Right lobe of liver (tissue), 6 donors: ENCODE measurements around the gene LRIT2. TPM values are rescaled to one million over a fixed set of nuclear protein-coding genes. Genes with fewer than 3 reads are reported as not detected.
"Not testable (repeated sequence)": the region's sequence is repeated elsewhere in the genome, so short reads cannot be mapped to it uniquely, and the experiment has no call there.

Source experiments
- ATAC-seq, 4 donors: fragments of 200-7000 bp; cut with Tn5 transposase; one replicate each; pipeline ENCODE4 v1.9.1; 2020; ENCODE audit warnings: mild to moderate bottlenecking in 4 of 4, moderate library complexity in 4 of 4
- DNase-seq, 3 donors: peaks; one replicate each; pipeline ENCODE4 v3.0.0-alpha.2; 2020
- H3K27ac ChIP-seq, 3 donors: fragments of 200-600 bp; one replicate each; pipeline ENCODE4 v1.8.0; 2022
- H3K27me3 ChIP-seq, 2 donors: fragments of 200-600 bp; one replicate each; pipeline ENCODE4 v1.8.0; 2022
- H3K36me3 ChIP-seq, 4 donors: fragments of 200-600 bp; sonication (generic) in 1 of 4; one replicate each; pipeline versions ENCODE4 v1.5.1 to v1.8.0; 2017 to 2022; ENCODE audit warnings: control low read depth in 1 of 4
- H3K4me1 ChIP-seq, 4 donors: fragments of 200-600 bp; sonication (generic) in 1 of 4; one replicate each; pipeline versions ENCODE4 v1.5.1 to v1.8.0; 2017 to 2022; ENCODE audit warnings: control low read depth in 1 of 4
- H3K4me3 ChIP-seq, 3 donors: fragments of 200-600 bp; one replicate each; pipeline ENCODE4 v1.8.0; 2022
- H3K9me3 ChIP-seq, 4 donors: fragments of 200-600 bp; sonication (generic) in 1 of 4; one replicate each; pipeline versions ENCODE4 v1.5.1 to v1.8.0; 2017 to 2022; ENCODE audit warnings: control low read depth in 1 of 4
- CTCF ChIP-seq, 4 donors: fragments of 200-600 bp in 3 of 4; fragments of 450-650 bp in 1 of 4; IDR thresholded peaks; one replicate each; pipeline versions ENCODE4 v1.5.1 to v1.8.0; 2016 to 2022; ENCODE audit warnings: antibody characterized with exemption in 4 of 4, mild to moderate bottlenecking in 2 of 4
- POLR2A ChIP-seq: fragments of 450-650 bp; IDR thresholded peaks from one replicate; pipeline ENCODE4 v1.6.1; 2017; ENCODE audit warnings: antibody characterized with exemption, mild to moderate bottlenecking
- WGBS: methylation state at CpG from one replicate; pipeline ENCODE4 v1.1.6; 2018; ENCODE audit warnings: low coverage, low lambda C conversion rate; ENCODE audit not compliant: insufficient coverage; ENCODE audit errors: missing lambda C conversion rate; 5-methylcytosine and 5-hydroxymethylcytosine counted together
- intact Hi-C, 2 donors: fragments of 100-400 bp; cut with DNase I; formaldehyde crosslinking; loops; one replicate each; pipeline versions ENCODE4 v1.11.2 to v1.14.1; 2022
- total RNA-seq, 6 experiments: library from RNA; depleted of rRNA in 2 of 6; stranded (reverse); fragments of >200 nt in 2 of 6; fragmentation: NEBNext Ultra II Directional in 3 of 6; extraction: Animal tissue kit (Norgen Biotek cat#: 25700) in 3 of 6; gene quantifications; one replicate each; pipeline versions ENCODE4 v1.1.0 to v1.2.4, GENCODE V29; 2016 to 2023
- donor health status: DM: no; HTN: yes; CAD: no.
- donor health status: DM: no; HTN: no; CAD: no.
- donor health status: DM: no; HTN: no; CAD: no.
- donor health status: DM: no; HTN: yes; CAD: no.
- donor health status: DM: no; HTN: yes; CAD: no.

The LRIT2 gene
- total RNA-seq, 6 experiments from 2014 or later: not detected

DNA sequence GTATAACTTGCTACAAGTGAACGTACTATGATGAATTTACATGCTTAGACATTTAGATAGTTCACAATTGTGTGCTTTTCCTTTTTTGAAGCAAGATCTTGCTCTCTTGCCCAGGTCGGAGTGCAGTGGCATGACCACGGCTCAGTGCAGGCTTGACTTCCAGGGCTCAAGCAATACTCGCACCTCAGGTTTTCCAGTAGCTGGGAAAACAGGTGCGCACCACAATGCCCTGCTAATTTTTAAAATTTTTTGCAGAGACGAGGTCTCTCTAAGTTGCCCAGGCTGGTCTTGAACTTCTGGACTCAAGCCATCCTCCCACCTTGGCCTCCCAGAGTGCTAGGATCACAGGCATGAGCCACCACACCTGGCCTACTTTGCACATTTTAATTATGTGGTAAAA is 49.9 kb downstream of the LRIT2 start:
- H3K27ac ChIP-seq: no peak overlapping the region
- no peak for ATAC-seq
- H3K4me3 ChIP-seq: no peak overlapping the region
- no peak for DNase-seq
- no peaks in the 10 kb centered on the region for H3K27me3 ChIP-seq
- H3K4me1 ChIP-seq: no peaks in the 10 kb centered on the region
- no peaks in the 10 kb centered on the region for H3K9me3 ChIP-seq
- WGBS: 82% methylated on average over 5 of the region's 6 CpGs
- intact Hi-C loops: no loop called here
- TF ChIP-seq POLR2A (no peak), CTCF (IDR thresholded peaks at IDR 0.05) (no peak)
- H3K36me3 ChIP-seq: no peaks in the 10 kb centered on the region

GRCh38 chr10:84173501-84173929 is 51.8 kb downstream of the LRIT2 start, which contains the start of gene GPR15LG:
GPR15LG (plus strand) TSS chr10:84173801; CDS start chr10:84173852, 51 bp downstream.
- no peaks in the 10 kb centered on the region for H3K9me3 ChIP-seq
- no peaks in the 10 kb centered on the region for H3K27me3 ChIP-seq
- no peaks in the 10 kb centered on the region for H3K36me3 ChIP-seq
- intact Hi-C loops: no loop called here
- no peaks in the 10 kb centered on the region for H3K4me1 ChIP-seq
- TF ChIP-seq CTCF (IDR thresholded peaks at IDR 0.05) (no peak), POLR2A (no peak)
- no peak within 1 kb of the TSS for H3K4me3 ChIP-seq
- no peak within 1 kb of the TSS for H3K27ac ChIP-seq
- DNase-seq (no peak), ATAC-seq (no peak)
- WGBS: 56% methylated on average over 2 of the region's 2 CpGs

- ATAC-seq: no peak
- Histone ChIP-seq H3K36me3 (no peaks in the 10 kb centered on the region), H3K27ac (no peak overlapping the region), H3K27me3 (no peaks in the 10 kb centered on the region), H3K9me3 (no peaks in the 10 kb centered on the region), H3K4me3 (no peak overlapping the region), H3K4me1 (no peaks in the 10 kb centered on the region)
- TF ChIP-seq CTCF (IDR thresholded peaks at IDR 0.05) (no peak), POLR2A (no peak)
- intact Hi-C loops: no loop called here
- no peak for DNase-seq
- 65% methylated on average over 5 of the region's 9 CpGs for WGBS
Observed at GRCh38 chr10:84172467-84173356, 52.6 kb downstream of the LRIT2 start.

DNA sequence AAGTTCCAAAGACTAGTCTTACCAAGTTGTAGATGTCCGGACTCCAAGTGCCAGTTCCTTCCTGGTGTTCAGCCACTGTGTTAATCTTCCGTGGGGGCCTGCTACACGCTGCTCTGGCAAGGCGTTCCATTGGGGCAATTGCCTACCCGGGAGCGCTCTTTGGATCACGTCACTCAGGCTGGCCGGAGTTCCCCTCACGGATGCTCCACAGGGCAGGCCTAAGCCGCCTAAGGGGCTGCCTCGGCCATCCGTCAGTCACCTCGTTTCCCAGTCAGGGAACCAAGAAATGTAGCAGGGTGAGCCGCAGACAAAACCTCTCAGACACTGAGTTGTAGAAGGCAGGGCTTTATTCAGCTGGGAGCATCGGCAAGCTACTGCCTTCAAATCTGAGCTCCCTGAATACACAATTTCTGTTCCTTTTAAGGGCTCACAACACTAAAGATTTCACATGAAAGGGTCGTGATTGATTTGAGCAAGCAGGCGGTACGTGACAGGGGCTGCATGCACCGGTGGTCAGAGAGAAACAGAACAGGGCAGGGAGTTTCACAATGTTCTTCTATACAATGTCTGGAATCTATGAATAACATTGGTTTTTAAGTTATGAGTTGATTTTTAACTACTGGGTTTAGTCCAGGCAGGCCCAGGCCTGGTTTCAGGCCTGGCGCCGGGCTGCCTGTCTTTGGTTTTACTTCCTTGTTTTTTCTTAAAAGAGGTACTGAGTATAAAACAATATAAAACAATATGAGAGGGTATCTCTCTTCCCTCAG is 53.5 kb downstream of the LRIT2 start:
- H3K9me3 ChIP-seq, ATAC-seq, H3K4me1 ChIP-seq, H3K4me3 ChIP-seq, intact Hi-C loops, H3K27me3 ChIP-seq, H3K36me3 ChIP-seq, DNase-seq, H3K27ac ChIP-seq: not testable (repeated sequence)
- WGBS: 76% methylated on average over 7 of the region's 21 CpGs

DNA sequence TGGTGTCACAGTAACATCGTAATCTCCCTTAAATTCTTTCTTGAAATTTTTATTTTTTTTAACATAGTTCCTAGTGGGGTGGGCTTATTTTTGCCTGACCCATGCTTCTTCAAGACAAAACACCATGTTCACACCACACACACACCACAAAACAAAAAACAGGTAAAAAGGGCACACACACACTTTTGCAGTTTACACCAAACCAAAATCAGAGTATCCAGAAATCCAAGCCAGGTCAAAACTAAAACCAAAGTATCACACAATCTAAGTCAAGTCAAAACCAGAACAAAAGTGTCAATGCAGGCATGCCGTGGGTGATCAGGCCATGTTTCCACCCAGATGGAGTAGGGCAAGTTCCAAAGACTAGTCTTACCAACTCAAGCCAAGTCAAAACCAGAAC is 54.1 kb downstream of the LRIT2 start:
- H3K4me3 ChIP-seq, ATAC-seq, DNase-seq, H3K9me3 ChIP-seq, H3K36me3 ChIP-seq, H3K27me3 ChIP-seq, H3K4me1 ChIP-seq, intact Hi-C loops, H3K27ac ChIP-seq: not testable (repeated sequence)
- WGBS: 61% methylated on average over 2 of the region's 2 CpGs

Other genes starting within 250 kb of the LRIT2 start
- 100 to 1,000 TPM; 133 to 231 (median 166) TPM for gene GHITM, start 86.0 kb downstream of the LRIT2 start, total RNA-seq
- gene GPR15LG, start 51.7 kb downstream of the LRIT2 start, total RNA-seq: not detected
- under 1 TPM in 5 of 6 experiments, not detected in 1; 0.09 to 0.42 (median 0.19) TPM for gene CDHR1, start 31.0 kb downstream of the LRIT2 start, total RNA-seq
- gene LRIT1, start 16.0 kb upstream of the LRIT2 start, total RNA-seq: not detected
- gene RGR, start 19.5 kb upstream of the LRIT2 start, total RNA-seq: not detected
- 10 to 100 TPM; 18.2 to 28.8 (median 25.9) TPM for gene CCSER2, start 103.0 kb upstream of the LRIT2 start, total RNA-seq